ENCODE data around the gene ISL2. TPM values are rescaled to one million over a fixed set of nuclear protein-coding genes. Genes with fewer than 3 reads are reported as not detected.
A peak's percentile ranks its signal among the peaks of the same experiment; 100 is the strongest.

ISL2 gene
- total RNA-seq, 1 donor from 2014 or later, result 4.5 TPM

GRCh38 chr15:76298986-76299385 lies 37.6 kb upstream of the ISL2 start:
- peaks cover 4% of the 10 kb centered on the region for H3K36me3 Mint-ChIP-seq
- no peak for DNase-seq (ENCODE audit: extremely low spot score, unreplicated experiment)
- no peak overlapping the region for H3K27ac Mint-ChIP-seq
- no peaks in the 10 kb centered on the region for H3K27me3 Mint-ChIP-seq
- TF ChIP-seq, protein P1, sequence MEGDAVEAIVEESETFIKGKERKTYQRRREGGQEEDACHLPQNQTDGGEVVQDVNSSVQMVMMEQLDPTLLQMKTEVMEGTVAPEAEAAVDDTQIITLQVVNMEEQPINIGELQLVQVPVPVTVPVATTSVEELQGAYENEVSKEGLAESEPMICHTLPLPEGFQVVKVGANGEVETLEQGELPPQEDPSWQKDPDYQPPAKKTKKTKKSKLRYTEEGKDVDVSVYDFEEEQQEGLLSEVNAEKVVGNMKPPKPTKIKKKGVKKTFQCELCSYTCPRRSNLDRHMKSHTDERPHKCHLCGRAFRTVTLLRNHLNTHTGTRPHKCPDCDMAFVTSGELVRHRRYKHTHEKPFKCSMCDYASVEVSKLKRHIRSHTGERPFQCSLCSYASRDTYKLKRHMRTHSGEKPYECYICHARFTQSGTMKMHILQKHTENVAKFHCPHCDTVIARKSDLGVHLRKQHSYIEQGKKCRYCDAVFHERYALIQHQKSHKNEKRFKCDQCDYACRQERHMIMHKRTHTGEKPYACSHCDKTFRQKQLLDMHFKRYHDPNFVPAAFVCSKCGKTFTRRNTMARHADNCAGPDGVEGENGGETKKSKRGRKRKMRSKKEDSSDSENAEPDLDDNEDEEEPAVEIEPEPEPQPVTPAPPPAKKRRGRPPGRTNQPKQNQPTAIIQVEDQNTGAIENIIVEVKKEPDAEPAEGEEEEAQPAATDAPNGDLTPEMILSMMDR (conservative IDR thresholded peaks at IDR 0.05), result no peak
- no peak overlapping the region for H3K4me3 Mint-ChIP-seq
- H3K9me3 Mint-ChIP-seq, result no peaks in the 10 kb centered on the region
- peaks cover 8% of the 10 kb centered on the region for H3K4me1 Mint-ChIP-seq (ENCODE audit: unreplicated experiment)

DNA sequence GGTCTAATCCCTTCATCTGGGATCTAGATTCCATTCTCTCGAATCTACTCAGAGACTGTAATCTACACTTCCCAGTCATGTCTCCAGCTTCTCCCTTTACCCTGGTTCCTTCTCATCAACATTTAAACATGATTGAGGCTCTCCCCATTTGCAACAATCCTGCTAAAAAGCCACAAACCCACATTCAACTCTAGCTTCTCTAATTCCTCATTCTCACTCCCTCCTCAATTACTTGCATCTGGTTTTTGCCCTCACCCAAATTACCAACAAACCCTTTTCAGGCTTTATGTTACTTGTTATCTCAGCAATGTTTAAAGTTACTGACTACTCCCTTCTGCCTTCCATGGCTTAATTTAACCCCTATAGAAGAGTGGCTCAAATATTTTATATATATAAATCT lies 36.8 kb upstream of the ISL2 start:
- TF ChIP-seq, protein P1 (conservative IDR thresholded peaks at IDR 0.05), result no peak
- Mint-ChIP-seq H3K4me3 (no peak overlapping the region), H3K9me3 (no peaks in the 10 kb centered on the region), H3K27ac (no peak overlapping the region), H3K36me3 (peaks cover 3% of the 10 kb centered on the region), H3K27me3 (no peaks in the 10 kb centered on the region), H3K4me1 (ENCODE audit: unreplicated experiment) (peaks cover 8% of the 10 kb centered on the region)
- DNase-seq (ENCODE audit: extremely low spot score, unreplicated experiment), result no peak

DNA sequence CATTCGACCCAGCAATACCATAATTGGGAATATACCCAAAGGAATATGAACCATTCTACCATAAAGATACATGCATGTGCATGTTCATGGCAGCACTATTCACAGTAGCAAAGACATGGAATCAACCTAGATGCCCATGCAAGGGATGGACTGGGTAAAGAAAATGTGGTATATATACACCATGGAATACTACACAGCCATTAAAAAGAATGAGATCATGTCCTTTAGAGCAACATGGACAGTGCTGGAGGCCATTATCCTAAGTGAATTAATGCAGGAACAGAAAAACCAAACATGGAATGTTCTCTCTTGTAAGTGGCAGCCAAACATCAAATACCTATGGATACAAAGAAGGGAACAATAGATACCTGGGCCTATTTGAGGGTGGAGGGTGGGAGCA lies 32.7 kb upstream of the ISL2 start:
- DNase-seq (ENCODE audit: extremely low spot score, unreplicated experiment), result no peak
- no peak overlapping the region for H3K27ac Mint-ChIP-seq
- H3K36me3 Mint-ChIP-seq, result peaks cover 16% of the 10 kb centered on the region
- no peak overlapping the region for H3K4me3 Mint-ChIP-seq
- H3K4me1 Mint-ChIP-seq (ENCODE audit: unreplicated experiment), result peaks cover 19% of the 10 kb centered on the region
- TF ChIP-seq, protein P1 (conservative IDR thresholded peaks at IDR 0.05), result no peak
- peaks cover 4% of the 10 kb centered on the region for H3K9me3 Mint-ChIP-seq
- no peaks in the 10 kb centered on the region for H3K27me3 Mint-ChIP-seq

- Mint-ChIP-seq H3K9me3 (peaks cover 10% of the 10 kb centered on the region), H3K4me1 (ENCODE audit: unreplicated experiment) (peaks cover 35% of the 10 kb centered on the region), H3K4me3 (peak overlapping the region; percentile 93), H3K27me3 (no peaks in the 10 kb centered on the region), H3K36me3 (peaks cover 21% of the 10 kb centered on the region), H3K27ac (peak overlapping the region; percentile 79)
- DNase-seq (ENCODE audit: extremely low spot score, unreplicated experiment), result no peak
- TF ChIP-seq, protein P1 (conservative IDR thresholded peaks at IDR 0.05), result no peak
Observed at GRCh38 chr15:76309601-76310330, 26.8 kb upstream of the ISL2 start.

- TF ChIP-seq, protein P1 (conservative IDR thresholded peaks at IDR 0.05), result no peak
- Mint-ChIP-seq H3K27ac (peak overlapping the region; percentile 79), H3K36me3 (peaks cover 18% of the 10 kb centered on the region), H3K27me3 (no peaks in the 10 kb centered on the region), H3K9me3 (peaks cover 6% of the 10 kb centered on the region), H3K4me3 (peak overlapping the region; percentile 93), H3K4me1 (ENCODE audit: unreplicated experiment) (peaks cover 35% of the 10 kb centered on the region)
- DNase-seq (ENCODE audit: extremely low spot score, unreplicated experiment), result no peak
Observed at GRCh38 chr15:76310475-76311099, 26.0 kb upstream of the ISL2 start.

All from type B pancreatic cell (in vitro differentiated cells).